Neuronal stem cell (in vitro differentiated cells): ENCODE results near the gene LRP1B. TPM values are rescaled to one million over a fixed set of nuclear protein-coding genes. Genes with fewer than 3 reads are reported as not detected.

Experiments used
- DNase-seq: peaks from one replicate; pipeline ENCODE4 v3.0.0-alpha.2; 2013; ENCODE audit warnings: low spot score
- H2AFZ ChIP-seq: one replicate; pipeline ENCODE4 v1.6.1; 2013; ENCODE audit warnings: mild to moderate bottlenecking, low read length, inconsistent platforms
- H2AK5ac ChIP-seq: 2 replicates; pipeline ENCODE4 v1.6.1; 2013; ENCODE audit warnings: low read depth, mild to moderate bottlenecking, inconsistent platforms, low read length, moderate library complexity, mixed read lengths
- H2BK120ac ChIP-seq: 2 replicates; pipeline ENCODE4 v1.6.1; 2013; ENCODE audit warnings: low read depth, mild to moderate bottlenecking, inconsistent platforms, low read length, moderate library complexity, mixed read lengths
- H2BK12ac ChIP-seq: one replicate; pipeline ENCODE4 v1.6.1; 2013; ENCODE audit warnings: low read length, inconsistent platforms
- H2BK15ac ChIP-seq: 2 replicates; pipeline ENCODE4 v1.6.1; 2013; ENCODE audit warnings: mild to moderate bottlenecking, low read length, inconsistent platforms, mixed read lengths
- H2BK5ac ChIP-seq: one replicate; pipeline ENCODE4 v1.6.1; 2013; ENCODE audit warnings: inconsistent platforms, mild to moderate bottlenecking, low read length, moderate library complexity
- H3K14ac ChIP-seq: one replicate; pipeline ENCODE4 v1.6.1; 2013; ENCODE audit warnings: low read length, inconsistent platforms
- H3K18ac ChIP-seq: 2 replicates; pipeline ENCODE4 v1.6.1; 2013; ENCODE audit warnings: low read length, inconsistent platforms
- H3K23ac ChIP-seq: 2 replicates; pipeline ENCODE4 v1.6.1; 2013; ENCODE audit warnings: low read depth, mild to moderate bottlenecking, mixed read lengths, low read length, inconsistent platforms; ENCODE audit not compliant: poor library complexity
- H3K27ac ChIP-seq: replicated peaks from 3 replicates; pipeline ENCODE4 v1.5.1; 2013; ENCODE audit warnings: low read length, inconsistent platforms
- H3K27me3 ChIP-seq, 3 experiments: 2 replicates each; pipeline ENCODE4 v1.6.1; 2013; ENCODE audit warnings: low read length in 3 of 3, mild to moderate bottlenecking in 2 of 3, inconsistent platforms in 1 of 3, low read depth in 1 of 3, mixed read lengths in 1 of 3, moderate library complexity in 1 of 3; ENCODE audit not compliant: control insufficient read depth in 3 of 3, insufficient read depth in 3 of 3
- H3K36me3 ChIP-seq, 2 donors: replicated peaks in 1 of 2; 2 replicates each; pipeline ENCODE4 v1.6.1; 2013; ENCODE audit warnings: low read length in 2 of 2; ENCODE audit not compliant: control insufficient read depth in 2 of 2, insufficient read depth in 2 of 2
- H3K4ac ChIP-seq: 2 replicates; pipeline ENCODE4 v1.6.1; 2013; ENCODE audit warnings: inconsistent platforms, mild to moderate bottlenecking, low read length, moderate library complexity
- H3K4me1 ChIP-seq, 2 donors: 1 replicate in 1 of 2; 2 replicates in 1 of 2; pipeline ENCODE4 v1.6.1; 2013; ENCODE audit warnings: low read length in 2 of 2, low read depth in 1 of 2; ENCODE audit not compliant: control insufficient read depth in 2 of 2, insufficient read depth in 1 of 2
- H3K4me2 ChIP-seq: one replicate; pipeline ENCODE4 v1.6.1; 2013; ENCODE audit warnings: mild to moderate bottlenecking, low read length, inconsistent platforms; ENCODE audit not compliant: insufficient read depth, poor library complexity, severe bottlenecking
- H3K4me3 ChIP-seq, 2 donors: 2 replicates each; pipeline ENCODE4 v1.5.1; 2013; ENCODE audit warnings: low read length in 2 of 2, mild to moderate bottlenecking in 2 of 2, inconsistent platforms in 1 of 2, moderate library complexity in 1 of 2
- H3K79me1 ChIP-seq: one replicate; pipeline ENCODE4 v1.6.1; 2013; ENCODE audit warnings: low read depth, mild to moderate bottlenecking, inconsistent platforms, low read length, moderate library complexity
- H3K9ac ChIP-seq: one replicate; pipeline ENCODE4 v1.6.1; 2013; ENCODE audit warnings: mild to moderate bottlenecking, low read depth, low read length, inconsistent platforms; ENCODE audit not compliant: poor library complexity
- H3K9me3 ChIP-seq, 2 donors: replicated peaks in 1 of 2; 2 replicates each; pipeline versions ENCODE3 to v1.6.1; 2013; ENCODE audit warnings: low read length in 2 of 2, mild to moderate bottlenecking in 2 of 2, inconsistent platforms in 1 of 2, low read depth in 1 of 2, mixed read lengths in 1 of 2, moderate library complexity in 1 of 2; ENCODE audit not compliant: control insufficient read depth in 2 of 2, insufficient read depth in 1 of 2
- H4K8ac ChIP-seq: one replicate; pipeline ENCODE4 v1.6.1; 2013; ENCODE audit warnings: low read depth, mild to moderate bottlenecking, inconsistent platforms, low read length, moderate library complexity
- H4K91ac ChIP-seq: one replicate; pipeline ENCODE4 v1.6.1; 2013; ENCODE audit warnings: low read length, low read depth, mild to moderate bottlenecking, inconsistent platforms; ENCODE audit not compliant: poor library complexity
- WGBS, 2 donors: extraction: QIAGEN DNeasy Blood & Tissue Kit; methylation state at CpG; one replicate each; pipeline ENCODE4 v1.1.7; 2013; ENCODE audit warnings: missing lambda C conversion rate in 2 of 2, mixed read lengths in 1 of 2; ENCODE audit not compliant: insufficient read length in 2 of 2, insufficient replicate concordance in 1 of 2; ENCODE audit errors: extremely low coverage in 2 of 2; 5-methylcytosine and 5-hydroxymethylcytosine counted together
- small RNA-seq: library from polyadenylated mRNA; stranded (forward); fragments of <200 nt; extraction: miRNeasy Mini kit (QIAGEN cat#:217004); gene quantifications from one replicate; pipeline ENCODE3, GENCODE V24; 2013; ENCODE audit not compliant: insufficient read depth

The LRP1B gene

GRCh38 chr2:140183056-140183765 lies 1947.6 kb downstream of the LRP1B start:
- no peaks in the 10 kb centered on the region for H3K79me1 ChIP-seq
- H3K27me3 ChIP-seq: no peaks in the 10 kb centered on the region
- DNase-seq: no peak
- no peak overlapping the region for H4K91ac ChIP-seq
- H2AK5ac ChIP-seq: no peak overlapping the region
- no peak overlapping the region for H2AFZ ChIP-seq
- no peaks in the 10 kb centered on the region for H3K4me1 ChIP-seq
- H3K27ac ChIP-seq: no peak overlapping the region
- H3K9me3 ChIP-seq: no peaks in the 10 kb centered on the region
- H2BK15ac ChIP-seq: no peak overlapping the region
- H3K4me3 ChIP-seq: no peak overlapping the region
- no peaks in the 10 kb centered on the region for H3K36me3 ChIP-seq
- no peak overlapping the region for H2BK5ac ChIP-seq
- no peak overlapping the region for H2BK12ac ChIP-seq
- no CpG with 5 or more reads among the region's 6 CpGs for WGBS, 2 donors
- no peak overlapping the region for H4K8ac ChIP-seq
- H2BK120ac ChIP-seq: no peak overlapping the region
- no peak overlapping the region for H3K23ac ChIP-seq
- no peak overlapping the region for H3K4ac ChIP-seq
- H3K9ac ChIP-seq: no peak overlapping the region
- H3K18ac ChIP-seq: no peak overlapping the region
- H3K4me2 ChIP-seq: no peak overlapping the region
- H3K14ac ChIP-seq: no peak overlapping the region

Small RNAs within 50 kb of the gene (small RNA-seq; reads per million reads assigned to genes)
- gene AC068287.1: not detected
- not detected for gene MTCO1P44
- not detected for gene RF00019
- gene RF02271: not detected
- not detected for gene RNU6-904P
